Myocyte (in vitro differentiated cells): Measurements from ENCODE around the gene PRR5L. TPM values are rescaled to one million over a fixed set of nuclear protein-coding genes. Genes with fewer than 3 reads are reported as not detected.

ENCODE experiments used
- DNase-seq: peaks from one replicate; pipeline ENCODE4 v3.0.0-alpha.2; 2012; ENCODE audit warnings: low read depth
- total RNA-seq: library from RNA; depleted of rRNA; stranded (reverse); fragments of >200 nt; gene quantifications from 2 replicates; pipeline ENCODE4 v1.2.3, GENCODE V29; 2014

PRR5L gene
- total RNA-seq, 1 donor from 2014 or later, result 19.8 TPM

- DNase-seq, result no peak
Observed at GRCh38 chr11:36354221-36355003, 58.3 kb downstream of the PRR5L start.

- no peak for DNase-seq
Observed at GRCh38 chr11:36356201-36356600, 60.1 kb downstream of the PRR5L start.

GRCh38 chr11:36357831-36358230 lies 61.7 kb downstream of the PRR5L start:
- no peak for DNase-seq

GRCh38 chr11:36358436-36358835 lies 62.3 kb downstream of the PRR5L start:
- DNase-seq, result no peak

- DNase-seq, result no peak
Observed at GRCh38 chr11:36360318-36360717, 64.2 kb downstream of the PRR5L start.

GRCh38 chr11:36360826-36361415 lies 64.8 kb downstream of the PRR5L start:
- DNase-seq, result no peak

- DNase-seq, result no peak
Observed at GRCh38 chr11:36361472-36361871, 65.4 kb downstream of the PRR5L start.

- DNase-seq, result peak; percentile 92
Observed at GRCh38 chr11:36361901-36362391, 65.9 kb downstream of the PRR5L start.

GRCh38 chr11:36362902-36363301 lies 66.8 kb downstream of the PRR5L start:
- DNase-seq, result peak; percentile 47

- DNase-seq, result peak; percentile 36
Observed at GRCh38 chr11:36363361-36364268, 67.5 kb downstream of the PRR5L start.

DNA sequence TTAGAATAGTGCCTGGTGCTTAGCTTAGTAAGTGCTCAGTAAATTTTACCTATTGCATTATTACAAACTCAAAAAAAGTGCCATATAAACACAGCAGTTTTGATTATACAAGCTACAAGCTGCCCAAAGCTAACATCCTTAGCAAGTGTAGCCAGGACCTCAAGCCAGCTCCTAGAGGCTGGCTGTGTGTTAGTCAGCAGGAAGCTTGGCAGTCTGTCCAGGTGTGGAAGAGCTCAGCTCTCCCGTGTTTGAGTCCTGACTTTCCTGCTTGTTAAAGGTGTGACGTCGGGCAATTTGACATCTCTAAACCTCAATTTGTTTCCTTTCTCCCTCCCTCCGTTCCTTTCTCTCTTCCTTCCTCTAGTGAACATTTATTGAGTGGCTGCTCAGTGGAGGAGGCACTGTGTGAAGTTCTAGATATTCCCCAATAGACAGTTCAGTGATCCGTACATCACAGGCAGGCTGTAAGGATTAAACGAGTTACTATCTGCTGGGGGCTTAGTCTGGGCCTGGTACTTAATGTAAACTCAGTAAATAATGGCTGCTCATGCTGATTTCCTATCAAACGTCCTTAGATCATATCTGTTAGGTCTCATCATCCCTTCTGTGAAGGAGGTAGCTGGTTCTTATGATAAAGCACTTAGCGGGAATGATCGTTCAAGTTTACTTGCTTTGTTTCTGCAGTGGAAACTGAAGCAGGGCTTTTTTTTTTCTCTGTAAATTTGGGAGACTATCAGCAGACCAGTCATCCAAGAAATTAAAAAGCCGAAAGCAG lies 68.7 kb downstream of the PRR5L start:
- DNase-seq, result no peak

DNA sequence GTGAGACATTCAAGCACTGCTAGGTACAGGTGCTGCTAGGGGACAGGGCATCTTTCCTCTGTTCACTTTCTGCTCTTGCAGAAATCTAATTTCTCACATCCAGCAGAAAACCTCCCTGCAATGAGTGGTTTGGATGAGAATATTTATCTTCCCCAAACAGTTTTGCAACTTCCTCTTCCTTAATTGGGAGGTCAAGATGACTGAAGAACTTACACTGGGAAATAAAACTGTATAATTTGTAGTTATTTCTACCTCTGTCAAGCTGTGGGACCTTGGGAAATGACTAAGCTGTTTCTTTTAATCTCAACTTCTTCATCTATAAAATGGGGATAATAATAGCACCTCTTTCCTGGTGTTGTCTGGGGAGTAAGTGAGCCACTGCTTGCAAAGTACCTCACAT lies 69.8 kb downstream of the PRR5L start:
- no peak for DNase-seq

DNA sequence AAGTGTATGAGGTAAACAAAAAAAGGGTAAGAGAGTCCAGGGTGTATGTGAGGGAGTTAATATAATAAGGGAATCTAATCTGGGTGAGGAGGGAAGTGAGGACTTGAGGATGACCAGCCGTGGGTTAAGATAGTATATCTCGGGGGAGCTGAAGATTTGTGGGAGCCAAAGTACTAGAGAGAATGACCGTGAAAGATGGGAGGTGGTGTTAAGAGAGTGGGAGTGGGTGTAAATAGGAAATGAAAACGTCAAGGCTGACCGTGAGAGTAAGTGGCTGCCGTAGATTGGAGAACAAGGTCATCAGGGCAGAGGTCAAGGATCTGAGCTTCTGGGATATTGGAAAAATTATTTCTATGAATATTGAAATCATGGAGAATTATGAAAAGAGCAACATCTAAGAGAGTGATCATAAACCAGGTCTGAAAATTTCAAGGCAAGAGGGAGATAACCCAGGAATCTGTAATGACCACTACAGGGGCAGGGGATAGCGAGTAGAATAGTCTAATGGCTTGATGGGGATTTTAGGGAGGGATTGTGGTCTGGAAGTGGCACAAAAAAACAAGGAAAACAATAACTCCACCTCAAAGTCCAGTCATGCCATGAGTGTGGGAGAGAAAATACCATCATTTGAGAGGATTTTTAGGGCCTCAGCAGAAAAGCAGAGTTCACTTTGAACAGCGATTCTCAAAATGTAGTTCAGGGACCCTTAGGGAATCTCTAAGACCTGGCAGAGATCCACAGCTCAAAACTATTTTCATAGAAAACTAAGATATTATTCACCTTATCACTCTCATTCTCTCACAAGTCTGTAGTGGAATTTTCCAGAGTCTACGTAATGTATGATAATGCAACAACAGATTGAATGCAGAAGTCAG lies 72.0 kb downstream of the PRR5L start:
- DNase-seq, result peak; percentile 37

DNA sequence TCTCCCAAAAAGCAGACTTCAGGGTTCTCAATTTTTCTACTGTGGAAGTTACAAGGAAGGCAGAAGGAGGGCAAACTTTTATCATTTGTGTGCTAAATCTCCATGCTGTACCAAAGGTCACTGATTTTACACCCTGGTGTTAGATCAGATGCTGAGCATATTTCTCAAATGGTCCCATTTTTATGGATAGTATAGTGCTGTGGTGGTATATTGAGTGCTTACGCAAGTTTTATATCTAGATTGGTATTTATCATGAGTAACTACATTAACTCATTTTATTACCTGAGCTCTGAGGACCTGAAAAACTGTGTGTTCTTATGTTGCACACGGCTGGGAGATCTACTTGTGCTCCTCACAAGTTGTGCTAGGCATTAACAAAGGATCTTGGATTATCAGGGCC lies 75.1 kb downstream of the PRR5L start:
- no peak for DNase-seq

GRCh38 chr11:36371590-36371989 lies 75.5 kb downstream of the PRR5L start:
- no peak for DNase-seq

DNA sequence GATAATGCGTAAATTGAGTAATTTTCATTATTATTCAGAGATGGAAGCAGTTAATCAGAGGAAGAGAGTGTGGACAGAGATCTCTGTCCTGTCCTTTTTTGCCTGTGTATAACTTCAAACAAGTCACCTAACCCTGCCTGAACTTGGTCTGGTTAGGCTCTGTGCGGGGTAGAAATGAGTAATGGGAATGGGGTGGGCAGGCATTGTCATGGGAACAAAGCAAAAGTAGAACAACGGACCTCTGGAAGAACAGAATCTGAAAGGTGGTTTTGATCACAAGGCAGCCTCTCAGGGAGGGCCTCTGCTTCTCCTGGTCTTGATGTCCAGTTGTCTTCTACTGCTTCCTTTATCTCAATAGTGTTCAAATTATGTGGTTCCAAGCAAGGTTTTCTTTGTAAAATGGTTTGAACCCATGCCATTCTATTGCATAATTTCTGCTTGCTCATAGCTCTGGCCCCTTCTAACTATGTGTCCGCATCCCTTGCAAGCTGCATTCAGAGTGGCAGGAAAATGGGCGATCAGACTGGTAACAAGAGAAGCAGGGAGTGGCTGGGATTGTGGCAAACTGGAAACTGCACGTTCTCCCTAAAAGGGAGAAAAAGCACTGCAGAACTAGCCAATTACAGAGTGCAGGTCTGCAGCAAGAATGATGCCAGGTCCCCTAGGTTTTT lies 76.1 kb downstream of the PRR5L start:
- peak; percentile 84 for DNase-seq

GRCh38 chr11:36373016-36374010 lies 77.2 kb downstream of the PRR5L start:
- DNase-seq, result no peak

DNA sequence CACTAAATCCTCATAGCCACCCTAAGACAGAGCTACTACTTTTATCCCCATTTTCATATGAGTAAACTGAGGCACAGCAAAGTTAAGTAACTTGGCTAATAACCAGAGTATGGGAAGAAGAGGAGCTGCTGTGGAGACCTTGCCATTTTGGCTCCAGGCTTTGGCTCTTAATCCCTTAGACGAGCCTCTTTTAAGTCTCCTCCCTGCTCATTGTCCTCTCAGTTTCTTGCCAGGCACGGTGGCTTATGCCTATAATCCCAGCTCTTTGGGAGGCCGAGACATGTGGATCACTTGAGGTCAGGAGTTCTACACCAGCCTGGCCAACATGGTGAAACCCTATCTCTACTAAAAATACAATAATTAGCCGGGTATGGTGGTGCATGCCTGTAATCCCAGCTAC lies 78.6 kb downstream of the PRR5L start:
- DNase-seq, result no peak
